Measurements from ENCODE around the gene RAX2.

The RAX2 gene

GRCh38 chr19:3732108-3732507 lies 39.9 kb downstream of the RAX2 start:
- Histone ChIP-seq H3K14ac (ENCODE audit: low read length in 2 of 2) (no peak overlapping the region), H2BK5ac (ENCODE audit: low read depth, low read length, poor library complexity, severe bottlenecking) (no peak overlapping the region), H2BK120ac (ENCODE audit: low read depth, low read length) (no peak overlapping the region), H3K23ac (ENCODE audit: low read length in 2 of 2) (no peak overlapping the region), H2AK5ac (ENCODE audit: low read length, severe bottlenecking) (no peak overlapping the region), H3K27me3 (ENCODE audit: control insufficient read depth in 1 of 2, insufficient read depth in 1 of 2, low read length in 2 of 2) (peaks cover 18 to 30% of the 10 kb centered on the region in 2 experiments), H3K4me3 (ENCODE audit: insufficient read depth in 1 of 2, low read depth in 1 of 2, low read length in 2 of 2) (no peak overlapping the region), H3K36me3 (ENCODE audit: control insufficient read depth in 1 of 2, insufficient read depth in 2 of 2, low read depth in 1 of 2, low read length in 2 of 2) (peaks cover 0 to 2% of the 10 kb centered on the region in 2 experiments), H4K91ac (ENCODE audit: low read length) (no peak overlapping the region), H3K79me1 (replicated peaks; ENCODE audit: low read length, poor library complexity, severe bottlenecking) (no peaks in the 10 kb centered on the region), H3K27ac (ENCODE audit: low read length, poor library complexity, severe bottlenecking) (no peak overlapping the region), H3K9me3 (ENCODE audit: control insufficient read depth, low read length) (no peaks in the 10 kb centered on the region), H3K4ac (ENCODE audit: low read depth in 1 of 2, low read length in 2 of 2) (no peak overlapping the region), H3K4me1 (ENCODE audit: control insufficient read depth, insufficient read depth, low read depth, low read length) (no peaks in the 10 kb centered on the region), H2AFZ (ENCODE audit: low read depth, low read length) (no peak overlapping the region), H4K8ac (ENCODE audit: low read length) (no peak overlapping the region), H3K9ac (ENCODE audit: low read length) (no peak overlapping the region), H2BK12ac (ENCODE audit: low read length in 2 of 2) (no peak overlapping the region), H3K18ac (ENCODE audit: low read depth in 1 of 2, low read length in 2 of 2) (no peak overlapping the region), H2BK15ac (ENCODE audit: low read depth, poor library complexity, severe bottlenecking) (no peak overlapping the region), H3K4me2 (ENCODE audit: low read length, poor library complexity, severe bottlenecking) (no peak overlapping the region)
- 89% methylated on average over 1 of the region's 1 CpG for WGBS
- no peak for DNase-seq

- no peak for DNase-seq
- Histone ChIP-seq H3K36me3 (ENCODE audit: control insufficient read depth in 1 of 2, insufficient read depth in 2 of 2, low read depth in 1 of 2, low read length in 2 of 2) (peaks cover 0 to 2% of the 10 kb centered on the region in 2 experiments), H3K4me2 (ENCODE audit: low read length, poor library complexity, severe bottlenecking) (no peak overlapping the region), H3K27ac (ENCODE audit: low read length, poor library complexity, severe bottlenecking) (no peak overlapping the region), H3K4me3 (ENCODE audit: insufficient read depth in 1 of 2, low read depth in 1 of 2, low read length in 2 of 2) (no peak overlapping the region), H3K4ac (ENCODE audit: low read depth in 1 of 2, low read length in 2 of 2) (no peak overlapping the region), H2BK120ac (ENCODE audit: low read depth, low read length) (no peak overlapping the region), H3K27me3 (ENCODE audit: control insufficient read depth in 1 of 2, insufficient read depth in 1 of 2, low read length in 2 of 2) (peaks cover 13 to 28% of the 10 kb centered on the region in 2 experiments), H2BK12ac (ENCODE audit: low read length in 2 of 2) (no peak overlapping the region), H2AFZ (ENCODE audit: low read depth, low read length) (no peak overlapping the region), H3K18ac (ENCODE audit: low read depth in 1 of 2, low read length in 2 of 2) (no peak overlapping the region), H3K4me1 (ENCODE audit: control insufficient read depth, insufficient read depth, low read depth, low read length) (peaks cover 4% of the 10 kb centered on the region), H3K9me3 (ENCODE audit: control insufficient read depth, low read length) (no peaks in the 10 kb centered on the region), H2BK5ac (ENCODE audit: low read depth, low read length, poor library complexity, severe bottlenecking) (no peak overlapping the region), H3K14ac (ENCODE audit: low read length in 2 of 2) (no peak overlapping the region), H4K8ac (ENCODE audit: low read length) (no peak overlapping the region), H4K91ac (ENCODE audit: low read length) (no peak overlapping the region), H3K23ac (ENCODE audit: low read length in 2 of 2) (no peak overlapping the region), H3K9ac (ENCODE audit: low read length) (no peak overlapping the region), H2BK15ac (ENCODE audit: low read depth, poor library complexity, severe bottlenecking) (no peak overlapping the region), H3K79me1 (replicated peaks; ENCODE audit: low read length, poor library complexity, severe bottlenecking) (no peaks in the 10 kb centered on the region), H2AK5ac (ENCODE audit: low read length, severe bottlenecking) (no peak overlapping the region)
- WGBS = 90% methylated on average over 32 of the region's 32 CpGs
Measured at GRCh38 chr19:3730457-3730958, 41.5 kb downstream of the RAX2 start.

- no peaks in the 10 kb centered on the region for H3K79me1 ChIP-seq (replicated peaks; ENCODE audit: low read length, poor library complexity, severe bottlenecking)
- no peak overlapping the region for H3K18ac ChIP-seq (ENCODE audit: low read depth in 1 of 2, low read length in 2 of 2)
- H2BK12ac ChIP-seq (ENCODE audit: low read length in 2 of 2) = no peak overlapping the region
- no peak overlapping the region for H3K23ac ChIP-seq (ENCODE audit: low read length in 2 of 2)
- H3K9me3 ChIP-seq (ENCODE audit: control insufficient read depth, low read length) = no peaks in the 10 kb centered on the region
- H3K14ac ChIP-seq (ENCODE audit: low read length in 2 of 2) = no peak overlapping the region
- H3K27me3 ChIP-seq (ENCODE audit: control insufficient read depth in 1 of 2, insufficient read depth in 1 of 2, low read length in 2 of 2) = peaks cover 30 to 43% of the 10 kb centered on the region in 2 experiments
- no peak overlapping the region for H4K8ac ChIP-seq (ENCODE audit: low read length)
- no peak overlapping the region for H2BK15ac ChIP-seq (ENCODE audit: low read depth, poor library complexity, severe bottlenecking)
- no peak overlapping the region for H3K4ac ChIP-seq (ENCODE audit: low read depth in 1 of 2, low read length in 2 of 2)
- no peak overlapping the region for H2BK5ac ChIP-seq (ENCODE audit: low read depth, low read length, poor library complexity, severe bottlenecking)
- no peak overlapping the region for H2AK5ac ChIP-seq (ENCODE audit: low read length, severe bottlenecking)
- no peak overlapping the region for H2BK120ac ChIP-seq (ENCODE audit: low read depth, low read length)
- no peak overlapping the region for H2AFZ ChIP-seq (ENCODE audit: low read depth, low read length)
- no peaks in the 10 kb centered on the region for H3K36me3 ChIP-seq (ENCODE audit: control insufficient read depth in 1 of 2, insufficient read depth in 2 of 2, low read depth in 1 of 2, low read length in 2 of 2)
- no peak overlapping the region for H3K27ac ChIP-seq (ENCODE audit: low read length, poor library complexity, severe bottlenecking)
- H3K4me1 ChIP-seq (ENCODE audit: control insufficient read depth, insufficient read depth, low read depth, low read length) = peaks cover 16% of the 10 kb centered on the region
- no peak overlapping the region for H3K9ac ChIP-seq (ENCODE audit: low read length)
- WGBS = 40% methylated on average over 9 of the region's 14 CpGs
- no peak overlapping the region for H3K4me2 ChIP-seq (ENCODE audit: low read length, poor library complexity, severe bottlenecking)
- H4K91ac ChIP-seq (ENCODE audit: low read length) = no peak overlapping the region
- DNase-seq = peak; percentile 11
- H3K4me3 ChIP-seq (ENCODE audit: insufficient read depth in 1 of 2, low read depth in 1 of 2, low read length in 2 of 2) = no peak overlapping the region
Measured at GRCh38 chr19:3725640-3726310, 46.3 kb downstream of the RAX2 start.

GRCh38 chr19:3725121-3725520 lies 46.9 kb downstream of the RAX2 start:
- Histone ChIP-seq H3K27me3 (ENCODE audit: control insufficient read depth in 1 of 2, insufficient read depth in 1 of 2, low read length in 2 of 2) (peaks cover 36 to 49% of the 10 kb centered on the region in 2 experiments), H3K79me1 (replicated peaks; ENCODE audit: low read length, poor library complexity, severe bottlenecking) (no peaks in the 10 kb centered on the region), H2AK5ac (ENCODE audit: low read length, severe bottlenecking) (no peak overlapping the region), H3K18ac (ENCODE audit: low read depth in 1 of 2, low read length in 2 of 2) (no peak overlapping the region), H3K4ac (ENCODE audit: low read depth in 1 of 2, low read length in 2 of 2) (no peak overlapping the region), H2AFZ (ENCODE audit: low read depth, low read length) (no peak overlapping the region), H3K9me3 (ENCODE audit: control insufficient read depth, low read length) (no peaks in the 10 kb centered on the region), H3K4me1 (ENCODE audit: control insufficient read depth, insufficient read depth, low read depth, low read length) (peaks cover 16% of the 10 kb centered on the region), H2BK15ac (ENCODE audit: low read depth, poor library complexity, severe bottlenecking) (no peak overlapping the region), H2BK5ac (ENCODE audit: low read depth, low read length, poor library complexity, severe bottlenecking) (no peak overlapping the region), H3K23ac (ENCODE audit: low read length in 2 of 2) (no peak overlapping the region), H3K36me3 (ENCODE audit: control insufficient read depth in 1 of 2, insufficient read depth in 2 of 2, low read depth in 1 of 2, low read length in 2 of 2) (no peaks in the 10 kb centered on the region), H3K27ac (ENCODE audit: low read length, poor library complexity, severe bottlenecking) (no peak overlapping the region), H3K14ac (ENCODE audit: low read length in 2 of 2) (no peak overlapping the region), H3K4me3 (ENCODE audit: insufficient read depth in 1 of 2, low read depth in 1 of 2, low read length in 2 of 2) (no peak overlapping the region), H3K4me2 (ENCODE audit: low read length, poor library complexity, severe bottlenecking) (no peak overlapping the region), H3K9ac (ENCODE audit: low read length) (no peak overlapping the region), H2BK120ac (ENCODE audit: low read depth, low read length) (no peak overlapping the region), H2BK12ac (ENCODE audit: low read length in 2 of 2) (no peak overlapping the region), H4K8ac (ENCODE audit: low read length) (no peak overlapping the region), H4K91ac (ENCODE audit: low read length) (no peak overlapping the region)
- no peak for DNase-seq
- WGBS = 90% methylated on average over 3 of the region's 3 CpGs

All from mesenchymal stem cell (in vitro differentiated cells and primary cell).